GM23338 (cell line): ENCODE measurements around the gene VPS8.

Source experiments
- CREB1 ChIP-seq: fragments of 250-450 bp; sonication (Bioruptor Pico); IDR thresholded peaks from 2 replicates; pipeline ENCODE4 v1.5.0; 2020; ENCODE audit warnings: low read depth, mild to moderate bottlenecking, moderate library complexity
- EZH2 ChIP-seq: fragments of 200-600 bp; sonication (generic); IDR thresholded peaks from one replicate; pipeline ENCODE4 v1.8.0; 2017; ENCODE audit warnings: antibody characterized with exemption, mild to moderate bottlenecking, low read depth; ENCODE audit not compliant: unreplicated experiment
- EZH2phosphoT487 ChIP-seq: fragments of 200-600 bp; sonication (generic); IDR thresholded peaks from one replicate; pipeline ENCODE4 v1.8.1; 2018; ENCODE audit warnings: antibody characterized with exemption; ENCODE audit not compliant: unreplicated experiment
- NANOG ChIP-seq: IDR thresholded peaks from 2 replicates; pipeline ENCODE4 v1.6.1; 2016; ENCODE audit warnings: antibody characterized with exemption, borderline replicate concordance
- POLR2AphosphoS5 ChIP-seq: IDR thresholded peaks from 2 replicates; pipeline ENCODE4 v1.6.1; 2016; ENCODE audit warnings: antibody characterized with exemption, low read depth
- TF ChIP-seq, protein P1 (sequence below), 2 experiments: fragments of 200-600 bp in 1 of 2; sonication (generic) in 1 of 2; conservative IDR thresholded peaks; 2 replicates each; pipeline versions ENCODE4 v1.5.1 to v1.6.1; 2016 to 2017; ENCODE audit warnings: antibody characterized with exemption in 2 of 2, low read depth in 2 of 2, mild to moderate bottlenecking in 2 of 2, moderate library complexity in 1 of 2
- TF ChIP-seq, protein P2 (sequence below): IDR thresholded peaks from one replicate; pipeline ENCODE4 v1.6.1; 2018; ENCODE audit warnings: antibody characterized with exemption; ENCODE audit not compliant: unreplicated experiment
- TF ChIP-seq, protein P3 (sequence below): IDR thresholded peaks from 2 replicates; pipeline ENCODE4 v1.6.1; 2016; ENCODE audit warnings: antibody characterized with exemption

DNA sequence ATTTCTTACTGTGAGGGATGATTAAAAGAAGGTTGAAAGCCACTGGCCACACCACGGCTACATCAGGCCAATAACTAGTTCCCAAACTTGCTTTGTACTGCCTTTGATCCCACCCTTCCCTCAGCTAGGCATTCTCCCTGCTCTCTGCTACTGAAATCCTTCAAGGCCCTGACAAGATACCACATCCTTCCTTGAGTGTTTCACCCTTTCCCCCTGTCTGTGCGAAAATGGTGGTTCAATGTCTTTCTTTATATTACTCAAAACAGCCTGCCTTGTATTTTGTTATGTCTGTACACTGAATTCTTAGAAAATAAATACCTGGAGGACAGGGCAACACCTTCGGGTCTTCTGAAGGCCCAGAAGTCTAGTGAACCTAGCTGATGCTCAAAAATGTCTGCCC, 932 bp upstream of the VPS8 start:
- no peak for TF ChIP-seq EZH2
- TF ChIP-seq, protein P1, sequence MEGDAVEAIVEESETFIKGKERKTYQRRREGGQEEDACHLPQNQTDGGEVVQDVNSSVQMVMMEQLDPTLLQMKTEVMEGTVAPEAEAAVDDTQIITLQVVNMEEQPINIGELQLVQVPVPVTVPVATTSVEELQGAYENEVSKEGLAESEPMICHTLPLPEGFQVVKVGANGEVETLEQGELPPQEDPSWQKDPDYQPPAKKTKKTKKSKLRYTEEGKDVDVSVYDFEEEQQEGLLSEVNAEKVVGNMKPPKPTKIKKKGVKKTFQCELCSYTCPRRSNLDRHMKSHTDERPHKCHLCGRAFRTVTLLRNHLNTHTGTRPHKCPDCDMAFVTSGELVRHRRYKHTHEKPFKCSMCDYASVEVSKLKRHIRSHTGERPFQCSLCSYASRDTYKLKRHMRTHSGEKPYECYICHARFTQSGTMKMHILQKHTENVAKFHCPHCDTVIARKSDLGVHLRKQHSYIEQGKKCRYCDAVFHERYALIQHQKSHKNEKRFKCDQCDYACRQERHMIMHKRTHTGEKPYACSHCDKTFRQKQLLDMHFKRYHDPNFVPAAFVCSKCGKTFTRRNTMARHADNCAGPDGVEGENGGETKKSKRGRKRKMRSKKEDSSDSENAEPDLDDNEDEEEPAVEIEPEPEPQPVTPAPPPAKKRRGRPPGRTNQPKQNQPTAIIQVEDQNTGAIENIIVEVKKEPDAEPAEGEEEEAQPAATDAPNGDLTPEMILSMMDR (conservative IDR thresholded peaks at IDR 0.05; ENCODE audit: low read depth in 2 of 2) = no peak
- TF ChIP-seq, protein P2, sequence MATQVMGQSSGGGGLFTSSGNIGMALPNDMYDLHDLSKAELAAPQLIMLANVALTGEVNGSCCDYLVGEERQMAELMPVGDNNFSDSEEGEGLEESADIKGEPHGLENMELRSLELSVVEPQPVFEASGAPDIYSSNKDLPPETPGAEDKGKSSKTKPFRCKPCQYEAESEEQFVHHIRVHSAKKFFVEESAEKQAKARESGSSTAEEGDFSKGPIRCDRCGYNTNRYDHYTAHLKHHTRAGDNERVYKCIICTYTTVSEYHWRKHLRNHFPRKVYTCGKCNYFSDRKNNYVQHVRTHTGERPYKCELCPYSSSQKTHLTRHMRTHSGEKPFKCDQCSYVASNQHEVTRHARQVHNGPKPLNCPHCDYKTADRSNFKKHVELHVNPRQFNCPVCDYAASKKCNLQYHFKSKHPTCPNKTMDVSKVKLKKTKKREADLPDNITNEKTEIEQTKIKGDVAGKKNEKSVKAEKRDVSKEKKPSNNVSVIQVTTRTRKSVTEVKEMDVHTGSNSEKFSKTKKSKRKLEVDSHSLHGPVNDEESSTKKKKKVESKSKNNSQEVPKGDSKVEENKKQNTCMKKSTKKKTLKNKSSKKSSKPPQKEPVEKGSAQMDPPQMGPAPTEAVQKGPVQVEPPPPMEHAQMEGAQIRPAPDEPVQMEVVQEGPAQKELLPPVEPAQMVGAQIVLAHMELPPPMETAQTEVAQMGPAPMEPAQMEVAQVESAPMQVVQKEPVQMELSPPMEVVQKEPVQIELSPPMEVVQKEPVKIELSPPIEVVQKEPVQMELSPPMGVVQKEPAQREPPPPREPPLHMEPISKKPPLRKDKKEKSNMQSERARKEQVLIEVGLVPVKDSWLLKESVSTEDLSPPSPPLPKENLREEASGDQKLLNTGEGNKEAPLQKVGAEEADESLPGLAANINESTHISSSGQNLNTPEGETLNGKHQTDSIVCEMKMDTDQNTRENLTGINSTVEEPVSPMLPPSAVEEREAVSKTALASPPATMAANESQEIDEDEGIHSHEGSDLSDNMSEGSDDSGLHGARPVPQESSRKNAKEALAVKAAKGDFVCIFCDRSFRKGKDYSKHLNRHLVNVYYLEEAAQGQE = no peak
- TF ChIP-seq, protein P3, sequence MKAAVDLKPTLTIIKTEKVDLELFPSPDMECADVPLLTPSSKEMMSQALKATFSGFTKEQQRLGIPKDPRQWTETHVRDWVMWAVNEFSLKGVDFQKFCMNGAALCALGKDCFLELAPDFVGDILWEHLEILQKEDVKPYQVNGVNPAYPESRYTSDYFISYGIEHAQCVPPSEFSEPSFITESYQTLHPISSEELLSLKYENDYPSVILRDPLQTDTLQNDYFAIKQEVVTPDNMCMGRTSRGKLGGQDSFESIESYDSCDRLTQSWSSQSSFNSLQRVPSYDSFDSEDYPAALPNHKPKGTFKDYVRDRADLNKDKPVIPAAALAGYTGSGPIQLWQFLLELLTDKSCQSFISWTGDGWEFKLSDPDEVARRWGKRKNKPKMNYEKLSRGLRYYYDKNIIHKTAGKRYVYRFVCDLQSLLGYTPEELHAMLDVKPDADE = no peak
- TF ChIP-seq POLR2AphosphoS5 = no peak
- no peak for TF ChIP-seq EZH2phosphoT487
- no peak for TF ChIP-seq NANOG
- no peak for TF ChIP-seq CREB1 (CRISPR knock-in tag)
